ENCODE data around the gene DDX51.

DDX51 gene

DNA sequence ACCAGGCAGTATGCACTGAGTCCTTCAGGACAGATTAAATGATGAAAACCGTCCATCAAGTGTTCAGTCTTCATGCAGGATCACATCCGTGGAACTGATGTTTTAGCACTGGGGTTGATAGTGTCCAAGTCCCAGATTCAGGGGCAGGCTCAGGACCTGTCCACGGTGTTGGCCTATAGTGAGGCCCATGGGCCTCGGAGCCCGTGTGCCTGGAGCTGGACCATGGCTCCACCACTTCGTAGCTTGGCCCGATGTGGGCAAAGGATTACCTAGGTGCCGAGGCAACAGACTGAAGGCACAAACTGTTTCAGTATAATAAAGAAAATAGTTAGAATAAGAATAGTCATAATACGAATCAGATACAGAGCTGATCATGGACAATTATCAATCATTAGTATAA lies 41.8 kb downstream of the DDX51 start:
- Histone ChIP-seq H2BK120ac (ENCODE audit: low read depth, low read length) (no peak overlapping the region), H4K91ac (ENCODE audit: low read length) (no peak overlapping the region), H3K36me3 (ENCODE audit: control insufficient read depth in 1 of 2, insufficient read depth in 2 of 2, low read depth in 1 of 2, low read length in 2 of 2) (peaks cover 34 to 58% of the 10 kb centered on the region in 2 experiments), H3K4ac (ENCODE audit: low read depth in 1 of 2, low read length in 2 of 2) (no peak overlapping the region), H3K27ac (ENCODE audit: low read length, poor library complexity, severe bottlenecking) (no peak overlapping the region), H2BK5ac (ENCODE audit: low read depth, low read length, poor library complexity, severe bottlenecking) (no peak overlapping the region), H3K9ac (ENCODE audit: low read length) (no peak overlapping the region), H3K27me3 (ENCODE audit: control insufficient read depth in 1 of 2, insufficient read depth in 1 of 2, low read length in 2 of 2) (no peaks in the 10 kb centered on the region), H3K9me3 (ENCODE audit: control insufficient read depth, low read length) (no peaks in the 10 kb centered on the region), H2BK12ac (ENCODE audit: low read length in 2 of 2) (no peak overlapping the region), H3K18ac (ENCODE audit: low read depth in 1 of 2, low read length in 2 of 2) (no peak overlapping the region), H3K4me1 (ENCODE audit: control insufficient read depth, insufficient read depth, low read depth, low read length) (no peaks in the 10 kb centered on the region), H3K4me3 (ENCODE audit: insufficient read depth in 1 of 2, low read depth in 1 of 2, low read length in 2 of 2) (no peak overlapping the region), H4K8ac (ENCODE audit: low read length) (no peak overlapping the region), H2AK5ac (ENCODE audit: low read length, severe bottlenecking) (no peak overlapping the region), H2BK15ac (ENCODE audit: low read depth, poor library complexity, severe bottlenecking) (no peak overlapping the region), H3K14ac (ENCODE audit: low read length in 2 of 2) (no peak overlapping the region), H2AFZ (ENCODE audit: low read depth, low read length) (no peak overlapping the region), H3K79me1 (replicated peaks; ENCODE audit: low read length, poor library complexity, severe bottlenecking) (peaks cover 35% of the 10 kb centered on the region), H3K4me2 (ENCODE audit: low read length, poor library complexity, severe bottlenecking) (no peak overlapping the region), H3K23ac (ENCODE audit: low read length in 2 of 2) (no peak overlapping the region)
- no peak for DNase-seq
- WGBS, result 98% methylated on average over 7 of the region's 9 CpGs

DNA sequence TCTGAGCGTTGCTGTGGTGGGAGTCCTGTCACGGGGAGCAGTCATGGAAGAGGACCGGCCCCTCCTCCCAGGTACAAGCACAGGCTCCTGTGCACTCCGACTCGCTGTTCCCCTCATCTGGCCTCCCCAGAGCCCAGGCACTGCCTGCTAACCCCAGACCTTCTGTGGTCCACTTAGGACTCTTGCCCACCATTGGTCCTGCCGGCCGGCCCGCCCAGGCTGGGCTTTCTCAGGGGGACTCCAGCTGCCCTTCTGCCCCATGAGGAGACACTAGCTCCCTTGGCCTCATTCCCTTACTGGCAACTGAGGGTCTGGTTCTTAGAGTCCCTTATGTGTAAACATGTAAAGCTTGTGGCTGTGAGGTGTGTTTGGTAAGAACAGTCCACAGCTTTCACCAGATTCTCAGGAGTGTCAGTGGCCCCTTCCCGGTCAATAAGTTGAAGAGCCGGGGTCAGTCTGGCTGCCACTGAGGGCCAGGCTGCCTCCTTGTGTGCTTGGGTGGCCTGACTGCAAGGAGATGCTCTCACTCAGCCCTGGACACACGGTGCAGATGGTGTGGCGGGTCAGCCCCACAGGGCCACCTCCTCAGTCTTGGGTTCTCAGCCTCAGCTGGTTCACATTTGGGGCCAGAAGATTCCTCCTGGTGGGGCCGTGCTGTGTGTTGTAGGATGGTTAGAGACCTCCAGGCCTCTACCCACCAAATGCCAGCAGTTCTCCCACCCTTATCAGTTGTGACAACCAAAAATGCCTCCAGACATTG lies 43.6 kb downstream of the DDX51 start:
- Histone ChIP-seq H3K18ac (ENCODE audit: low read depth in 1 of 2, low read length in 2 of 2) (no peak overlapping the region), H3K14ac (ENCODE audit: low read length in 2 of 2) (no peak overlapping the region), H2BK120ac (ENCODE audit: low read depth, low read length) (no peak overlapping the region), H3K36me3 (ENCODE audit: control insufficient read depth in 1 of 2, insufficient read depth in 2 of 2, low read depth in 1 of 2, low read length in 2 of 2) (peaks cover 38 to 59% of the 10 kb centered on the region in 2 experiments), H3K4ac (ENCODE audit: low read depth in 1 of 2, low read length in 2 of 2) (no peak overlapping the region), H3K79me1 (replicated peaks; ENCODE audit: low read length, poor library complexity, severe bottlenecking) (peaks cover 43% of the 10 kb centered on the region), H3K4me1 (ENCODE audit: control insufficient read depth, insufficient read depth, low read depth, low read length) (no peaks in the 10 kb centered on the region), H3K9me3 (ENCODE audit: control insufficient read depth, low read length) (no peaks in the 10 kb centered on the region), H4K8ac (ENCODE audit: low read length) (no peak overlapping the region), H3K27ac (ENCODE audit: low read length, poor library complexity, severe bottlenecking) (no peak overlapping the region), H3K4me3 (ENCODE audit: insufficient read depth in 1 of 2, low read depth in 1 of 2, low read length in 2 of 2) (no peak overlapping the region), H2AK5ac (ENCODE audit: low read length, severe bottlenecking) (no peak overlapping the region), H2BK5ac (ENCODE audit: low read depth, low read length, poor library complexity, severe bottlenecking) (no peak overlapping the region), H4K91ac (ENCODE audit: low read length) (no peak overlapping the region), H2BK12ac (ENCODE audit: low read length in 2 of 2) (no peak overlapping the region), H3K9ac (ENCODE audit: low read length) (no peak overlapping the region), H3K23ac (ENCODE audit: low read length in 2 of 2) (no peak overlapping the region), H3K27me3 (ENCODE audit: control insufficient read depth in 1 of 2, insufficient read depth in 1 of 2, low read length in 2 of 2) (no peaks in the 10 kb centered on the region), H3K4me2 (ENCODE audit: low read length, poor library complexity, severe bottlenecking) (no peak overlapping the region), H2AFZ (ENCODE audit: low read depth, low read length) (no peak overlapping the region), H2BK15ac (ENCODE audit: low read depth, poor library complexity, severe bottlenecking) (no peak overlapping the region)
- no peak for DNase-seq
- WGBS, result 98% methylated on average over 11 of the region's 13 CpGs

GRCh38 chr12:132099739-132100138 lies 44.4 kb downstream of the DDX51 start:
- no peak overlapping the region for H3K14ac ChIP-seq (ENCODE audit: low read length in 2 of 2)
- no peak overlapping the region for H2AFZ ChIP-seq (ENCODE audit: low read depth, low read length)
- no peak overlapping the region for H3K9ac ChIP-seq (ENCODE audit: low read length)
- no peak overlapping the region for H3K27ac ChIP-seq (ENCODE audit: low read length, poor library complexity, severe bottlenecking)
- no peak overlapping the region for H4K91ac ChIP-seq (ENCODE audit: low read length)
- no peak overlapping the region for H2AK5ac ChIP-seq (ENCODE audit: low read length, severe bottlenecking)
- peaks cover 34 to 53% of the 10 kb centered on the region in 2 experiments for H3K36me3 ChIP-seq (ENCODE audit: control insufficient read depth in 1 of 2, insufficient read depth in 2 of 2, low read depth in 1 of 2, low read length in 2 of 2)
- peaks cover 41% of the 10 kb centered on the region for H3K79me1 ChIP-seq (replicated peaks; ENCODE audit: low read length, poor library complexity, severe bottlenecking)
- H3K18ac ChIP-seq (ENCODE audit: low read depth in 1 of 2, low read length in 2 of 2), result no peak overlapping the region
- H3K4me1 ChIP-seq (ENCODE audit: control insufficient read depth, insufficient read depth, low read depth, low read length), result no peaks in the 10 kb centered on the region
- no peak overlapping the region for H3K23ac ChIP-seq (ENCODE audit: low read length in 2 of 2)
- H2BK120ac ChIP-seq (ENCODE audit: low read depth, low read length), result no peak overlapping the region
- no peak for DNase-seq
- WGBS, result 95% methylated on average over 12 of the region's 12 CpGs
- no peak overlapping the region for H4K8ac ChIP-seq (ENCODE audit: low read length)
- H2BK15ac ChIP-seq (ENCODE audit: low read depth, poor library complexity, severe bottlenecking), result no peak overlapping the region
- H3K4ac ChIP-seq (ENCODE audit: low read depth in 1 of 2, low read length in 2 of 2), result no peak overlapping the region
- H3K4me3 ChIP-seq (ENCODE audit: insufficient read depth in 1 of 2, low read depth in 1 of 2, low read length in 2 of 2), result no peak overlapping the region
- no peak overlapping the region for H2BK12ac ChIP-seq (ENCODE audit: low read length in 2 of 2)
- no peak overlapping the region for H2BK5ac ChIP-seq (ENCODE audit: low read depth, low read length, poor library complexity, severe bottlenecking)
- no peaks in the 10 kb centered on the region for H3K27me3 ChIP-seq (ENCODE audit: control insufficient read depth in 1 of 2, insufficient read depth in 1 of 2, low read length in 2 of 2)
- H3K4me2 ChIP-seq (ENCODE audit: low read length, poor library complexity, severe bottlenecking), result no peak overlapping the region
- H3K9me3 ChIP-seq (ENCODE audit: control insufficient read depth, low read length), result no peaks in the 10 kb centered on the region

DNA sequence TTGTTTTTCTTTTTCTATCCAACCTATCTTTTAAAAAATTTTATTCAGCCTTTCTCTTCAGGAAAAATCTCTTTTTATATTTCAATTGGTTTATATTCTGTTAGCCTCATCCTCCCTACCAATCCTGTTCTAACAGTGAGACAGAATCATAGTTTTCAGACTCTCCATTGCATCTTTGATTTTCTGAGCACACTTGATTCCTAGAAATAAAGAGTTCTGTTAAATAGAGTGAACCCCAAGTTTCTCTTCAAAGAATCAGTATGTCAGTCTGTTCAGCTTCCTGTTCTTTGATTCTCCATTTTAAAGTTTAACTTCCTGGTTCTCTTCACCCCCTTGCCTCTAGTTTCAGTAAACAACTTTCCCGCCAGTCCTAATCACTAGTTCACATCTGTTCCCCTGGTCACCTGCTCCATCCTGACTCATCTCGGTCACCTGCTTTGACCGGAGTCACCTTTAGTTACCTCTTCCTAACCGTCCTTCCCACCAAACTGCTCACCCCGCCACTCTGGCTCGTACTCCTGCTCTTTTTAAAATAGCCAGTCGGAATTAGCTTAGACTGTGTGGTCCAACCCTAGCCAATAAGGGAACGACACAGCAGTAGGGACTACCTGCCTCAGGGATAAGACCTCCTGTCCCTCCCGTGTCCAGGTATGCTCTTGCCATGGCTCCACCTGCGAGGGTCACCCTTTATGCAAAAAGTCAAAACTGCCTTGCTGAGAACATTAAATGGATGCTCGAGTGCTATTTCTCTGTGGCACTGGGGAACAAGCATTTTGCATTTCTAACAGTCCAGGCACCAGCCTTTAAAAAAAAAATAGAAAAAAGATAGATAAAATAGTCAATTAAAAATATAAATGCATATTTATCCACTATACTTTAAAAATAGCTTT lies 48.4 kb downstream of the DDX51 start:
- Histone ChIP-seq H3K23ac (ENCODE audit: low read length in 2 of 2) (no peak overlapping the region), H3K4ac (ENCODE audit: low read depth in 1 of 2, low read length in 2 of 2) (no peak overlapping the region), H4K91ac (ENCODE audit: low read length) (no peak overlapping the region), H3K9me3 (ENCODE audit: control insufficient read depth, low read length) (no peaks in the 10 kb centered on the region), H3K14ac (ENCODE audit: low read length in 2 of 2) (no peak overlapping the region), H3K18ac (ENCODE audit: low read depth in 1 of 2, low read length in 2 of 2) (no peak overlapping the region), H3K27me3 (ENCODE audit: control insufficient read depth in 1 of 2, insufficient read depth in 1 of 2, low read length in 2 of 2) (no peaks in the 10 kb centered on the region), H2BK15ac (ENCODE audit: low read depth, poor library complexity, severe bottlenecking) (no peak overlapping the region), H3K27ac (ENCODE audit: low read length, poor library complexity, severe bottlenecking) (no peak overlapping the region), H3K4me3 (ENCODE audit: insufficient read depth in 1 of 2, low read depth in 1 of 2, low read length in 2 of 2) (no peak overlapping the region), H2AFZ (ENCODE audit: low read depth, low read length) (no peak overlapping the region), H2BK120ac (ENCODE audit: low read depth, low read length) (no peak overlapping the region), H3K4me2 (ENCODE audit: low read length, poor library complexity, severe bottlenecking) (no peak overlapping the region), H3K4me1 (ENCODE audit: control insufficient read depth, insufficient read depth, low read depth, low read length) (no peaks in the 10 kb centered on the region), H3K79me1 (replicated peaks; ENCODE audit: low read length, poor library complexity, severe bottlenecking) (peaks cover 31% of the 10 kb centered on the region), H2AK5ac (ENCODE audit: low read length, severe bottlenecking) (no peak overlapping the region), H4K8ac (ENCODE audit: low read length) (no peak overlapping the region), H3K36me3 (ENCODE audit: control insufficient read depth in 1 of 2, insufficient read depth in 2 of 2, low read depth in 1 of 2, low read length in 2 of 2) (peaks cover 33 to 53% of the 10 kb centered on the region in 2 experiments), H3K9ac (ENCODE audit: low read length) (no peak overlapping the region), H2BK5ac (ENCODE audit: low read depth, low read length, poor library complexity, severe bottlenecking) (no peak overlapping the region), H2BK12ac (ENCODE audit: low read length in 2 of 2) (no peak overlapping the region)
- 94% methylated on average over 11 of the region's 11 CpGs for WGBS
- no peak for DNase-seq
